Gastroesophageal sphincter (tissue), 4 donors: ENCODE measurements around the gene KCNK4. TPM values are rescaled to one million over a fixed set of nuclear protein-coding genes. Genes with fewer than 3 reads are reported as not detected.
A peak's percentile ranks its signal among the peaks of the same experiment; 100 is the strongest.

ENCODE experiments used
- ATAC-seq: fragments of 150-250 bp; one replicate; pipeline ENCODE4 v1.9.1; 2016; ENCODE audit warnings: mild to moderate bottlenecking, moderate library complexity
- H3K27ac ChIP-seq, 4 donors: fragments of 200-600 bp; sonication (generic) in 3 of 4; 1 replicate in 3 of 4; 2 replicates in 1 of 4; pipeline ENCODE4 v1.5.1; 2016 to 2019
- H3K27me3 ChIP-seq: fragments of 200-600 bp; sonication (generic); one replicate; pipeline ENCODE4 v1.5.1; 2019
- H3K36me3 ChIP-seq, 2 donors: fragments of 200-600 bp; sonication (generic); one replicate each; pipeline ENCODE4 v1.5.1; 2019; ENCODE audit warnings: control low read depth in 1 of 2
- H3K4me1 ChIP-seq, 3 donors: fragments of 200-600 bp; sonication (generic); 1 replicate in 2 of 3; 2 replicates in 1 of 3; pipeline ENCODE4 v1.5.1; 2016 to 2019; ENCODE audit warnings: control low read depth in 2 of 3
- H3K4me3 ChIP-seq, 2 donors: fragments of 200-600 bp; sonication (generic); one replicate each; pipeline ENCODE4 v1.5.1; 2019; ENCODE audit warnings: mild to moderate bottlenecking in 1 of 2, moderate library complexity in 1 of 2
- H3K9me3 ChIP-seq, 3 donors: fragments of 200-600 bp; sonication (generic); one replicate each; pipeline ENCODE4 v1.5.1; 2017 to 2019; ENCODE audit warnings: control low read depth in 2 of 3
- EP300 ChIP-seq: sonication (generic); formaldehyde crosslinking; IDR thresholded peaks from one replicate; pipeline ENCODE4 v1.6.1; 2017; ENCODE audit warnings: antibody characterized with exemption, mild to moderate bottlenecking
- POLR2A ChIP-seq, 2 donors: fragments of 450-650 bp; IDR thresholded peaks; one replicate each; pipeline ENCODE4 v1.6.1; 2017; ENCODE audit warnings: antibody characterized with exemption in 2 of 2, mild to moderate bottlenecking in 2 of 2, moderate library complexity in 1 of 2
- POLR2AphosphoS5 ChIP-seq: sonication (generic); formaldehyde crosslinking; IDR thresholded peaks from one replicate; pipeline ENCODE4 v1.6.1; 2017; ENCODE audit warnings: antibody characterized with exemption
- WGBS, 2 donors: methylation state at CpG; one replicate each; pipeline ENCODE4 v1.1.5; 2018; ENCODE audit warnings: low coverage in 1 of 2; 5-methylcytosine and 5-hydroxymethylcytosine counted together
- total RNA-seq, 4 donors: library from RNA; depleted of rRNA; stranded (reverse); fragments of >200 nt; gene quantifications; one replicate each; pipeline ENCODE4 v1.1.0, GENCODE V29; 2016
- TF ChIP-seq, protein P1 (sequence below), 4 experiments: fragments of 200-600 bp in 2 of 4; fragments of 450-650 bp in 2 of 4; sonication (generic) in 1 of 4; IDR thresholded peaks; one replicate each; pipeline ENCODE4 v1.5.1; 2017 to 2019; ENCODE audit warnings: antibody characterized with exemption in 4 of 4, mild to moderate bottlenecking in 2 of 4, moderate library complexity in 2 of 4

KCNK4 gene
- total RNA-seq, 4 donors from 2014 or later = 0.31 TPM; not detected in 3

GRCh38 chr11:64250415-64251015 lies 40.6 kb upstream of the KCNK4 start:
- no CpG with 5 or more reads among the region's 13 CpGs for WGBS, 2 donors
- peak overlapping the region in 3 of 4 donors; percentile 83 to 86 (median 84) for H3K27ac ChIP-seq
- H3K4me1 ChIP-seq = peaks cover 0 to 58% (median 36%) of the 10 kb centered on the region in 3 donors
- peaks cover 0 to 14% of the 10 kb centered on the region in 2 donors for H3K36me3 ChIP-seq
- no peaks in the 10 kb centered on the region for H3K9me3 ChIP-seq
- peak overlapping the region; percentile 80 to 93 for H3K4me3 ChIP-seq
- ATAC-seq = no peak
- H3K27me3 ChIP-seq = no peaks in the 10 kb centered on the region
- TF ChIP-seq POLR2AphosphoS5 (no peak), EP300 (no peak), POLR2A (IDR thresholded peaks at IDR 0.05) (no peak)
- TF ChIP-seq, protein P1, sequence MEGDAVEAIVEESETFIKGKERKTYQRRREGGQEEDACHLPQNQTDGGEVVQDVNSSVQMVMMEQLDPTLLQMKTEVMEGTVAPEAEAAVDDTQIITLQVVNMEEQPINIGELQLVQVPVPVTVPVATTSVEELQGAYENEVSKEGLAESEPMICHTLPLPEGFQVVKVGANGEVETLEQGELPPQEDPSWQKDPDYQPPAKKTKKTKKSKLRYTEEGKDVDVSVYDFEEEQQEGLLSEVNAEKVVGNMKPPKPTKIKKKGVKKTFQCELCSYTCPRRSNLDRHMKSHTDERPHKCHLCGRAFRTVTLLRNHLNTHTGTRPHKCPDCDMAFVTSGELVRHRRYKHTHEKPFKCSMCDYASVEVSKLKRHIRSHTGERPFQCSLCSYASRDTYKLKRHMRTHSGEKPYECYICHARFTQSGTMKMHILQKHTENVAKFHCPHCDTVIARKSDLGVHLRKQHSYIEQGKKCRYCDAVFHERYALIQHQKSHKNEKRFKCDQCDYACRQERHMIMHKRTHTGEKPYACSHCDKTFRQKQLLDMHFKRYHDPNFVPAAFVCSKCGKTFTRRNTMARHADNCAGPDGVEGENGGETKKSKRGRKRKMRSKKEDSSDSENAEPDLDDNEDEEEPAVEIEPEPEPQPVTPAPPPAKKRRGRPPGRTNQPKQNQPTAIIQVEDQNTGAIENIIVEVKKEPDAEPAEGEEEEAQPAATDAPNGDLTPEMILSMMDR (IDR thresholded peaks at IDR 0.05) = no peak

DNA sequence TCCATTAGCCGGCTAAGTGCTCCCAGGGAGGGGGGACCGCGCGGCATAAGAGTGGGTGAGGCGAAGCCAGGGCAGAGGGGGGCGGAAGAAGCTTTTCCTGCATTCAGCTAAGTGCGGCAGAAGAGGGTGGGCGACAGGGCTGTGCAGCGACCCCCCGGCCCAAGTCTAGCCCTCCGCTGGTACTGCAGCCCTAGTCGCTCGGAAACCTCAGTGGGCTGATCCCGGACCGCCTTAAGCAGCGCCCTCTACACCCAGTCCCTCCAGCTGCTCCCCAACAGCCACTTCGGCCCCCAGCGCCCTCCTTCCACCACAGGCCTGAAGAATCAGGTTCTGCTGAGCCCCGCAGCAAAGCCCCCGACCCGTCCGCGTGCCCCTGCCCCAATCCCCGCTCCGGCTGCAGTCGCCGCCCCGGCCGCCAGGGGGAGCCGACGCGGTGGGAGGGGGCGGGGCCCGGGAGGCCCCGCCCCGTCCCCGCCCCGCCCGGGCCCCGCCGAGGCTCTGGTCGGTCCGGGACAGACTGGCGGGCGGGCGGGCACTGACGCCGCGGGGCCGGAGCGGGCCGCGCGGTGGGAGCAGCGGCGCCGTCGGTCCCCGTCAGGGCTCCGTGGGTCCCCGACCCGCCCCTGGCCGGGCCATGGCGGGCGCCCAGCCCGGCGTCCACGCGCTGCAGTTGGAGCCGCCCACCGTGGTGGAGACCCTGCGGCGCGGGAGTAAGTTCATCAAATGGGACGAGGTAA lies 39.9 kb upstream of the KCNK4 start, which contains the start of gene PLCB3:
Gene PLCB3 (plus strand): TSS at position 515 of the 737 bp plus-strand sequence. CDS start 120 bp downstream, at position 635.
- Histone ChIP-seq H3K36me3 (peaks cover 0 to 21% of the 10 kb centered on the region in 2 donors), H3K27me3 (no peaks in the 10 kb centered on the region), H3K9me3 (no peaks in the 10 kb centered on the region), H3K27ac (peak within 1 kb of the TSS; percentile 30 to 86 (median 84)), H3K4me1 (peaks cover 0 to 51% (median 30%) of the 10 kb centered on the region in 3 donors), H3K4me3 (peak within 1 kb of the TSS; percentile 80 to 93)
- ATAC-seq = peak; percentile 77
- WGBS, 2 donors = no CpG with 5 or more reads among the region's 75 CpGs
- TF ChIP-seq EP300 (no peak), POLR2A (IDR thresholded peaks at IDR 0.05) (peak; percentile 58 to 61), POLR2AphosphoS5 (no peak)
- TF ChIP-seq, protein P1 (IDR thresholded peaks at IDR 0.05) = peak in 3 of 4 experiments; percentile 86 to 89 (median 88)

- TF ChIP-seq, protein P1 (IDR thresholded peaks at IDR 0.05) = no peak
- H3K36me3 ChIP-seq = peaks cover 0 to 26% of the 10 kb centered on the region in 2 donors
- no peaks in the 10 kb centered on the region for H3K9me3 ChIP-seq
- H3K4me1 ChIP-seq = peaks cover 0 to 49% (median 30%) of the 10 kb centered on the region in 3 donors
- WGBS, 2 donors = 0% methylated on average over 4 to 9 of the region's 18 CpGs
- H3K27me3 ChIP-seq = no peaks in the 10 kb centered on the region
- H3K4me3 ChIP-seq = peak overlapping the region; percentile 80 to 93
- no peak for ATAC-seq
- H3K27ac ChIP-seq = peak overlapping the region; percentile 30 to 86 (median 84)
Measured at GRCh38 chr11:64251753-64252002, 39.4 kb upstream of the KCNK4 start.

DNA sequence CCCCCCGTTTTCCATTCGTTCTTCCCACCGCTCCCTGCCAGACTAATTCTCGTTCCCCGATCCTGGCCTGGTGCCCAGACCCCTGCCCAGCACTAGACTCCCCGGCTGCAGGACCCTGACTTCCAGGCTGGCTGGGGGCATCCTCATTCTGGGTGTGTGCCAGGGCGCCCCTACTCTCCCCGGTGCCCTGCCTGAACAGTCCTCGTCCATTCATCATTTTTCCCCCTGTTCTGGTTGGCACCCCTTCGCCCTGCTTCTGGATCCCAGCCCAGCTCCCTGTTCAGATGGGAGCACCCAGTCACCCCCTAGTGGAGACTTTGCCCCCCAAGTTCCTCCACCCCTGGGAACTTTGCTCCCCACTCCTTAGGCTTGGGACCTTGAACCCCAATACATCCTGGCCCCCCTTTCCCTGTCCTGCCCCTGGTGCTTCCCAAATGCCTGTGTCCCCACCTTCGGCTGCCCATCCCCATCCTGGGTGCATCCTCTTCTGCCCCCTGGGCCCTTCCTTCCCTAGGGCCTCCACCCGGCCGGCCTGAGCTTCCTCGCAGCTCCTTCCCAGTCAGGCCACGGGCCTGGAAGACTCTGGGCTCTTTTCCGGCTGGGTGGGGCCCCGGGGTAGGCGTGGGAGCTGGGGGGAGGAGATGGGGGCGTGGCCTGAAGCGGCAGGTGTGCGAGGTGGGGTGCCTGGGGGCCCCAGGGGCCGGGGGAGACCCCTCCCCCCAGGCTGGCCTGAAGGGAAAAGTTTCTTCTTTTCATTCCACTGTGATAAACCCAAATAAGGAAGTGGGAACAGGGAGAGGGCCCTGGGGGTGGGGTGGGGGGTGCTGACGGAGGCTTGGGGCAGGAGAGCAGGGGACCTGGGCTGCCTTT lies 38.9 kb upstream of the KCNK4 start:
- H3K4me3 ChIP-seq = peak overlapping the region; percentile 80 to 93
- peaks cover 0 to 31% of the 10 kb centered on the region in 2 donors for H3K36me3 ChIP-seq
- 0% methylated on average over 6 to 10 of the region's 23 CpGs for WGBS, 2 donors
- no peaks in the 10 kb centered on the region for H3K9me3 ChIP-seq
- ATAC-seq = no peak
- H3K27me3 ChIP-seq = no peaks in the 10 kb centered on the region
- H3K27ac ChIP-seq = peak overlapping the region in 3 of 4 donors; percentile 83 to 86 (median 84)
- TF ChIP-seq POLR2AphosphoS5 = no peak
- TF ChIP-seq POLR2A (IDR thresholded peaks at IDR 0.05) = no peak
- no peak for TF ChIP-seq EP300
- TF ChIP-seq, protein P1 (IDR thresholded peaks at IDR 0.05) = peak in 3 of 4 experiments; percentile 17 to 44 (median 17)
- peaks cover 0 to 49% (median 30%) of the 10 kb centered on the region in 3 donors for H3K4me1 ChIP-seq
